Stimulated activated CD8-positive, alpha-beta memory T cell treated with anti-CD3 and anti-CD28 coated beads, Interleukin-7, amount 100 ng/mL, for 24 hours (primary cell): ENCODE data around the gene CAVIN4.

Source experiments
- DNase-seq: peaks from one replicate; pipeline ENCODE4 v3.0.0-alpha.2; 2020; ENCODE audit warnings: low read depth

The CAVIN4 gene

GRCh38 chr9:100591139-100591538, 13.3 kb downstream of the CAVIN4 start:
- DNase-seq, result no peak

GRCh38 chr9:100591639-100592412, 13.9 kb downstream of the CAVIN4 start:
- DNase-seq, result no peak

- DNase-seq, result no peak
Measured at GRCh38 chr9:100595391-100596199, 17.7 kb downstream of the CAVIN4 start.

- DNase-seq, result no peak
Measured at GRCh38 chr9:100597236-100597635, 19.4 kb downstream of the CAVIN4 start.

GRCh38 chr9:100598641-100599145, 20.8 kb downstream of the CAVIN4 start:
- DNase-seq, result peak; percentile 61

- DNase-seq, result no peak
Measured at GRCh38 chr9:100600521-100601079, 22.7 kb downstream of the CAVIN4 start.

GRCh38 chr9:100601216-100601615, 23.3 kb downstream of the CAVIN4 start:
- no peak for DNase-seq

- DNase-seq, result no peak
Measured at GRCh38 chr9:100602342-100602801, 24.5 kb downstream of the CAVIN4 start.

- no peak for DNase-seq
Measured at GRCh38 chr9:100605405-100605804, 27.5 kb downstream of the CAVIN4 start.

- DNase-seq, result no peak
Measured at GRCh38 chr9:100619194-100619593, 41.3 kb downstream of the CAVIN4 start.

GRCh38 chr9:100619665-100620064, 41.8 kb downstream of the CAVIN4 start:
- no peak for DNase-seq

GRCh38 chr9:100623969-100624368, 46.1 kb downstream of the CAVIN4 start:
- no peak for DNase-seq

- no peak for DNase-seq
Measured at GRCh38 chr9:100626949-100627348, 49.1 kb downstream of the CAVIN4 start.

- DNase-seq, result no peak
Measured at GRCh38 chr9:100637787-100638186, 59.9 kb downstream of the CAVIN4 start.
